ENCODE measurements around the gene LATS2.

DNA sequence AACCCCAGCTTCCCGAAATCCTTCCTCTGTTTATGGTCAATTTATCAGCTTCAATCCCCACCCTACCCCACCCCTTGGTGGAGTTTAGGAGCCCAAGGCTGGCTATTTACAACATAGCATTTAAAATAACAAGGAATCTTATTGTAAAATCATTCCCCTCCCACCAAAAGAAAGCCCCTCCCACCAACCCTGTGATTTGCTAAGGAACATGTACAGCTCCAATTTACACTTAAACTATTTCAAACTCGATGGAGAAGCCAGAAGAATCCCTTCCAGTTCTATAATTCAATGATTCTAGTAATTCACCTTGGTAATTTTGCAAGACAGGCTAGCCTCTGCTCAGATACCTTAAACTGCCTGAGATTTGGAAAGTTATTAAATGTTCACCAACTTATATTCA, 3.0 kb downstream of the LATS2 start:
- TF ChIP-seq POLR2AphosphoS5 (IDR thresholded peaks at IDR 0.05; ENCODE audit: low read depth, low read length) (no peak), SIN3A (IDR thresholded peaks at IDR 0.05; ENCODE audit: borderline replicate concordance, insufficient read depth, low read length) (no peak), TAF1 (IDR thresholded peaks at IDR 0.05; ENCODE audit: borderline replicate concordance, insufficient read depth, low read length) (no peak)
- TF ChIP-seq, protein P1, sequence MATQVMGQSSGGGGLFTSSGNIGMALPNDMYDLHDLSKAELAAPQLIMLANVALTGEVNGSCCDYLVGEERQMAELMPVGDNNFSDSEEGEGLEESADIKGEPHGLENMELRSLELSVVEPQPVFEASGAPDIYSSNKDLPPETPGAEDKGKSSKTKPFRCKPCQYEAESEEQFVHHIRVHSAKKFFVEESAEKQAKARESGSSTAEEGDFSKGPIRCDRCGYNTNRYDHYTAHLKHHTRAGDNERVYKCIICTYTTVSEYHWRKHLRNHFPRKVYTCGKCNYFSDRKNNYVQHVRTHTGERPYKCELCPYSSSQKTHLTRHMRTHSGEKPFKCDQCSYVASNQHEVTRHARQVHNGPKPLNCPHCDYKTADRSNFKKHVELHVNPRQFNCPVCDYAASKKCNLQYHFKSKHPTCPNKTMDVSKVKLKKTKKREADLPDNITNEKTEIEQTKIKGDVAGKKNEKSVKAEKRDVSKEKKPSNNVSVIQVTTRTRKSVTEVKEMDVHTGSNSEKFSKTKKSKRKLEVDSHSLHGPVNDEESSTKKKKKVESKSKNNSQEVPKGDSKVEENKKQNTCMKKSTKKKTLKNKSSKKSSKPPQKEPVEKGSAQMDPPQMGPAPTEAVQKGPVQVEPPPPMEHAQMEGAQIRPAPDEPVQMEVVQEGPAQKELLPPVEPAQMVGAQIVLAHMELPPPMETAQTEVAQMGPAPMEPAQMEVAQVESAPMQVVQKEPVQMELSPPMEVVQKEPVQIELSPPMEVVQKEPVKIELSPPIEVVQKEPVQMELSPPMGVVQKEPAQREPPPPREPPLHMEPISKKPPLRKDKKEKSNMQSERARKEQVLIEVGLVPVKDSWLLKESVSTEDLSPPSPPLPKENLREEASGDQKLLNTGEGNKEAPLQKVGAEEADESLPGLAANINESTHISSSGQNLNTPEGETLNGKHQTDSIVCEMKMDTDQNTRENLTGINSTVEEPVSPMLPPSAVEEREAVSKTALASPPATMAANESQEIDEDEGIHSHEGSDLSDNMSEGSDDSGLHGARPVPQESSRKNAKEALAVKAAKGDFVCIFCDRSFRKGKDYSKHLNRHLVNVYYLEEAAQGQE (IDR thresholded peaks at IDR 0.05; ENCODE audit: insufficient read depth in 1 of 2, low read depth in 2 of 2, low read length in 2 of 2), result no peak
